ENCODE results near the gene INO80E. TPM values are rescaled to one million over a fixed set of nuclear protein-coding genes. Genes with fewer than 3 reads are reported as not detected.
A peak's percentile ranks its signal among the peaks of the same experiment; 100 is the strongest.

INO80E gene
- polyA plus RNA-seq, 1 experiment, result 35.6 TPM

DNA sequence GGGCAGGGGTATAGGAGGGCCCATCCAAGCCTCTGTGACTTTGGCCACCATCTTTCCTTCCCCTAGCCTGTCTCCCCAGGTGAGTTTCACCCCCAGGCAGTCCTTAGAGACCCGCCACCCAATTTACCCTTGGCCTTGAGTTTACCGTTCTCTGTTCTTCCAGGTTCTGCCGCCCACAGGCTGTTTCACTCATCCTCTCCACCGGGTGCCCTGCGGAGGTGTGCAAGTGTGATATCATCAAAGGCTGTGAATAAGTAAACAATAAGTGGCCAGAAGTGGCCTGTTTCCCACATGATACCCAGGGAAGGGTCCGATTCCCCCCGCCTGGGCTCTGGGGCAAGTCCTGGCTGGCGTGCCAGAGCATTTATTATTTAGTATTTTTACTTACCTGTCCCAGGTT, 50.1 kb downstream of the INO80E start:
- ChIA-PET POLR2A (no interaction called here), CTCF (interaction anchor here (1.2 to 2.3 kb wide), 2 partner anchors 9 to 14 kb away, joined by 4 to 10 read pairs; partner anchors contain the start of gene TLCD3B)
- no peak overlapping the region for H3K4me3 ChIP-seq (ENCODE audit: low read depth, low read length)
- H3K27me3 ChIP-seq (ENCODE audit: control insufficient read depth, insufficient read depth, low read length), result no peaks in the 10 kb centered on the region
- no peak for TF ChIP-seq CTCF (IDR thresholded peaks at IDR 0.05; ENCODE audit: insufficient read depth, low read depth, low read length)
- no peak for DNase-seq (ENCODE audit: low read depth)
- H3K36me3 ChIP-seq (ENCODE audit: control insufficient read depth, insufficient read depth, low read length), result no peaks in the 10 kb centered on the region

GRCh38 chr16:30046588-30046987, 50.5 kb downstream of the INO80E start:
- no peak for TF ChIP-seq CTCF (IDR thresholded peaks at IDR 0.05; ENCODE audit: insufficient read depth, low read depth, low read length)
- no peaks in the 10 kb centered on the region for H3K27me3 ChIP-seq (ENCODE audit: control insufficient read depth, insufficient read depth, low read length)
- H3K4me3 ChIP-seq (ENCODE audit: low read depth, low read length), result no peak overlapping the region
- DNase-seq (ENCODE audit: low read depth), result no peak
- ChIA-PET CTCF (interaction anchor here (1.1 to 2.3 kb wide), 3 partner anchors 8 to 45 kb away, joined by 4 to 10 read pairs (median 4); partner anchors contain the start of genes TBX6 and TLCD3B), POLR2A (interaction anchor here (0.6 kb wide), 1 partner anchor 24 kb away, joined by 12 read pairs; no protein-coding TSS in a partner anchor)
- no peaks in the 10 kb centered on the region for H3K36me3 ChIP-seq (ENCODE audit: control insufficient read depth, insufficient read depth, low read length)

DNA sequence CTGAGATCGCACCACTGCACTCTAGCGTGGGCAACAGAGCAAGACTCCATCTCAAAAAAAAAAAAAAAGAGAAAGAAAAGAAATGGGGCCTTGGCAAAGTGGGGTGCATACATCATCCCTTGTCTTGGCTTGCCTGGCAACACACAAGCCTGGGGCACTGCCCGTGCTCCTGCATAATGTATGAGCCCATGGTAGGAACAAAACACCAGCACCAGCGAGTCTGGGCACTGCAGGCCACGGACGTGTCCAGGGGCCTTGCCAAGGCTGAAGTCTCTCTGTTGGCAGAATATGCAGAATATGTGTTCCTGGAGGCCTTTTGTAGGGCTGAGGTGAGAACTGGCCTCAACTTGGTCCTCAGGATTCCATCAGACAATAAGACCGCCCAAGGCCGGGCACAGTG, 53.8 kb downstream of the INO80E start:
- TF ChIP-seq CTCF (IDR thresholded peaks at IDR 0.05; ENCODE audit: insufficient read depth, low read depth, low read length), result no peak
- DNase-seq (ENCODE audit: low read depth), result no peak
- Histone ChIP-seq H3K27me3 (ENCODE audit: control insufficient read depth, insufficient read depth, low read length) (no peaks in the 10 kb centered on the region), H3K36me3 (ENCODE audit: control insufficient read depth, insufficient read depth, low read length) (no peaks in the 10 kb centered on the region), H3K4me3 (ENCODE audit: low read depth, low read length) (no peak overlapping the region)
- POLR2A ChIA-PET, result no interaction called here
- CTCF ChIA-PET, result interaction anchor here (1.1 to 5.9 kb wide), 2 partner anchors 18 to 27 kb away, joined by 3 to 29 read pairs; partner anchors contain the start of gene TLCD3B

GRCh38 chr16:30051518-30051917, 55.5 kb downstream of the INO80E start:
- DNase-seq (ENCODE audit: low read depth), result no peak
- H3K27me3 ChIP-seq (ENCODE audit: control insufficient read depth, insufficient read depth, low read length), result no peaks in the 10 kb centered on the region
- no peaks in the 10 kb centered on the region for H3K36me3 ChIP-seq (ENCODE audit: control insufficient read depth, insufficient read depth, low read length)
- no peak for TF ChIP-seq CTCF (IDR thresholded peaks at IDR 0.05; ENCODE audit: insufficient read depth, low read depth, low read length)
- ChIA-PET POLR2A (no interaction called here), CTCF (interaction anchor here (0.8 to 5.9 kb wide), 3 partner anchors 9 to 351 kb away, joined by 3 to 29 read pairs (median 20); partner anchors contain the start of gene TLCD3B)
- no peak overlapping the region for H3K4me3 ChIP-seq (ENCODE audit: low read depth, low read length)

- Histone ChIP-seq H3K27me3 (ENCODE audit: control insufficient read depth, insufficient read depth, low read length) (no peaks in the 10 kb centered on the region), H3K36me3 (ENCODE audit: control insufficient read depth, insufficient read depth, low read length) (peaks cover 1% of the 10 kb centered on the region; the same call in 1 of the 2 replicates), H3K4me3 (ENCODE audit: low read depth, low read length) (peak overlapping the region; percentile 89)
- ChIA-PET POLR2A (interaction anchor here (0.5 to 1.5 kb wide), 2 partner anchors 13 to 43 kb away, joined by 3 to 11 read pairs; partner anchors contain the start of genes ALDOA and YPEL3), CTCF (interaction anchor here (0.7 to 5.9 kb wide), 4 partner anchors 8 to 39 kb away, joined by 3 to 29 read pairs (median 12); partner anchors contain the start of genes TBX6 and TLCD3B)
- DNase-seq (ENCODE audit: low read depth), result no peak
- TF ChIP-seq CTCF (IDR thresholded peaks at IDR 0.05; ENCODE audit: insufficient read depth, low read depth, low read length), result no peak
Measured at GRCh38 chr16:30052671-30053372, 56.8 kb downstream of the INO80E start.
